Testis (tissue), 3 donors: ENCODE results near the gene MEGF6. TPM values are rescaled to one million over a fixed set of nuclear protein-coding genes. Genes with fewer than 3 reads are reported as not detected.
A peak's percentile ranks its signal among the peaks of the same experiment; 100 is the strongest.

ENCODE experiments used
- DNase-seq: peaks from one replicate; pipeline ENCODE4 v3.0.0-alpha.2; 2019
- H3K27ac ChIP-seq, 2 donors: fragments of 200-600 bp; sonication (generic); one replicate each; pipeline ENCODE4 v1.5.1; 2019
- H3K27me3 ChIP-seq: fragments of 200-600 bp; sonication (generic); one replicate; pipeline ENCODE4 v1.5.1; 2019
- H3K36me3 ChIP-seq: fragments of 200-600 bp; sonication (generic); one replicate; pipeline ENCODE4 v1.5.1; 2017; ENCODE audit warnings: low read depth; ENCODE audit errors: missing control alignments
- H3K4me1 ChIP-seq: fragments of 200-600 bp; sonication (generic); one replicate; pipeline ENCODE4 v1.5.1; 2019
- H3K4me3 ChIP-seq, 2 donors: fragments of 200-600 bp; sonication (generic); one replicate each; pipeline ENCODE4 v1.5.1; 2017 to 2019
- H3K9me3 ChIP-seq: fragments of 200-600 bp; sonication (generic); one replicate; pipeline ENCODE4 v1.5.1; 2017
- POLR2A ChIP-seq: fragments of 450-650 bp; IDR thresholded peaks from one replicate; pipeline ENCODE4 v1.6.1; 2017; ENCODE audit warnings: antibody characterized with exemption, mild to moderate bottlenecking, moderate library complexity
- WGBS, 2 donors: methylation state at CpG; one replicate each; pipeline ENCODE4 v1.1.5; 2018; 5-methylcytosine and 5-hydroxymethylcytosine counted together
- intact Hi-C: fragments of 100-400 bp; cut with DNase I; formaldehyde crosslinking; loops from one replicate; pipeline ENCODE4 v1.15.1; 2023; ENCODE audit warnings: low total_unique reads
- polyA plus RNA-seq: library from polyadenylated mRNA; stranded (reverse); fragments of 350-450 nt; fragmentation: Illumina TruSeq; extraction: RNeasy Lipid Tissue Mini Kit (QIAGEN cat#74804); gene quantifications from one replicate; pipeline ENCODE4 v1.2.3, GENCODE V29; 2014; ENCODE audit warnings: low read depth, low replicate concordance; ENCODE audit not compliant: insufficient read depth
- total RNA-seq, 2 donors: library from RNA; depleted of rRNA; stranded (reverse); fragments of >200 nt; gene quantifications; one replicate each; pipeline ENCODE4 v1.2.3, GENCODE V29; 2016
- TF ChIP-seq, protein P1 (sequence below), 3 experiments: fragments of 450-650 bp in 2 of 3; fragments of 200-600 bp in 1 of 3; sonication (generic) in 1 of 3; IDR thresholded peaks; one replicate each; pipeline ENCODE4 v1.5.1; 2016 to 2019; ENCODE audit warnings: antibody characterized with exemption in 3 of 3, mild to moderate bottlenecking in 2 of 3, moderate library complexity in 1 of 3

The MEGF6 gene
- total and polyA plus RNA-seq, 3 donors from 2014 or later: 9.0 to 26.4 (median 16.1) TPM

DNA sequence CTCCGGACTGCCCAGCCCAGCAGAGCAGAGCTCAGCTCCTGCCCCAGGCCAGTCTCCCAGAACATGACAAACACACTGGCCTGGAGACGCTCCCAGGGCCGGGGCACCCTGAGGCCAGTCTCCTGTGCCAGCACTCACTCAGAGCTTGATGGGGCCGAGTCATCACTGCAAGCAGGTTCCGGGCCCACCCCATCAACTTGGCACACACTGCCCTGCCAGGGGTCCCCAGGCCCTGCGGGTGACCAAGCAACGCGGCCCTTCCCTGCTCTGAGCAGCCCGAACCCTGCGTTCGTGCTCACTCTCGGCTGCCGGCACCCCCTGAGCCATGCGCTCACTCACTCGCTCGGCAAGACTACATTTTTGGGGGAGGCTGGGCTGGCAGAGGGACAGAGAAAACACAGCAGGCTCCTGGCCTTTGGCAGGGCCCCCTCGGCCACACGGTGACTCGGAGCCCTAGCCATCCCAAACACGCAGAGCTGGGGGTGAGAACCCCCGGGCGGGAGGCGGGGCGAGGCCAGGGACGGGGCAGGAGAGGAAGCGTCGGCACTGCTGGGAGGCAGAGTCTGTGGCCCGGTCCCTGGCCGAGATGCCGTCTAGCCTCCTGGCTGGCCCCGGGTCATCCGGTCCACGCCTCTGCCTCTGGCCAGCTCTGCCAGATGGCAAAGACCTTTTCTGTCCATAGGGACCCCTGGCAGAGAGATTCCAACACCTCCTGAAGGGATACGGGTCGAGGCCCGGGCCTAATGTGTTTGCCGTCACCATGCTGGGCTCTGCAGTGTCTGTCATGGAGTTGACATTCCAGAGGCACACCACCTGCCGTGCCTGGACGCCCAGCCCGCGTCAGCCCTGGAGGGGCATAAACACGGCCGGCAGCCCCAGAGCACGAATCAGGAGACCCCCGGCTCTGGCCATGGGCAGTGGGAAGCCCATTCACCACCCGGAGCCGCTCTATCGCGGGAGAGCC is 68.0 kb downstream of the MEGF6 start:
- no peak overlapping the region for H3K4me3 ChIP-seq
- peaks cover 38% of the 10 kb centered on the region for H3K4me1 ChIP-seq
- no peak for TF ChIP-seq POLR2A
- TF ChIP-seq, protein P1, sequence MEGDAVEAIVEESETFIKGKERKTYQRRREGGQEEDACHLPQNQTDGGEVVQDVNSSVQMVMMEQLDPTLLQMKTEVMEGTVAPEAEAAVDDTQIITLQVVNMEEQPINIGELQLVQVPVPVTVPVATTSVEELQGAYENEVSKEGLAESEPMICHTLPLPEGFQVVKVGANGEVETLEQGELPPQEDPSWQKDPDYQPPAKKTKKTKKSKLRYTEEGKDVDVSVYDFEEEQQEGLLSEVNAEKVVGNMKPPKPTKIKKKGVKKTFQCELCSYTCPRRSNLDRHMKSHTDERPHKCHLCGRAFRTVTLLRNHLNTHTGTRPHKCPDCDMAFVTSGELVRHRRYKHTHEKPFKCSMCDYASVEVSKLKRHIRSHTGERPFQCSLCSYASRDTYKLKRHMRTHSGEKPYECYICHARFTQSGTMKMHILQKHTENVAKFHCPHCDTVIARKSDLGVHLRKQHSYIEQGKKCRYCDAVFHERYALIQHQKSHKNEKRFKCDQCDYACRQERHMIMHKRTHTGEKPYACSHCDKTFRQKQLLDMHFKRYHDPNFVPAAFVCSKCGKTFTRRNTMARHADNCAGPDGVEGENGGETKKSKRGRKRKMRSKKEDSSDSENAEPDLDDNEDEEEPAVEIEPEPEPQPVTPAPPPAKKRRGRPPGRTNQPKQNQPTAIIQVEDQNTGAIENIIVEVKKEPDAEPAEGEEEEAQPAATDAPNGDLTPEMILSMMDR (IDR thresholded peaks at IDR 0.05): no peak
- intact Hi-C loops: no loop called here
- no peaks in the 10 kb centered on the region for H3K27me3 ChIP-seq
- peak; percentile 65 for DNase-seq
- no peaks in the 10 kb centered on the region for H3K36me3 ChIP-seq
- WGBS, 2 donors: 71 to 86% methylated on average over 27 to 48 of the region's 49 CpGs
- no peaks in the 10 kb centered on the region for H3K9me3 ChIP-seq
- H3K27ac ChIP-seq: no peak overlapping the region

DNA sequence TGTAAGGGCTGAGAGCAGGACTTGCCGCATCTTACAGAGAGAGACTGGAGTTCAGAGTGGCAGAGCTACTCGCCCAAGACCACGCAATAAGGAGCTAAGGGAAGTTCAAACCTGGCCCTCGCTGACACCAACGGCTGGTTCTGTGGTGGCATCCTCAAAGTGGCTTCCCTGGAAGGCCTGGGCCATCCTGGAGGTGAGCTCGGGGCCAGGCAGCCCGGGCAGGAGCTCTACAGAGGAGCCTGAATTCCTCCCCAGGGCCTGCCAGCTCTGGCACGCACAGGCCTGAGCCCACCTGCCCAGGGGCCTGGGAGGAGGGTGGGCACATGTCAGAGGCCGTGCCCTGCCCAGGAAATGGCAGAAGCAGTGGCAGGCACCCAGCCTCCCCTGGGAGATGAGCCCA is 68.6 kb downstream of the MEGF6 start:
- TF ChIP-seq, protein P1 (IDR thresholded peaks at IDR 0.05): no peak
- no peak for DNase-seq
- intact Hi-C loops: no loop called here
- H3K4me3 ChIP-seq: no peak overlapping the region
- no peak overlapping the region for H3K27ac ChIP-seq
- WGBS, 2 donors: 89 to 91% methylated on average over 5 to 8 of the region's 9 CpGs
- no peaks in the 10 kb centered on the region for H3K36me3 ChIP-seq
- H3K4me1 ChIP-seq: peaks cover 31% of the 10 kb centered on the region
- H3K27me3 ChIP-seq: no peaks in the 10 kb centered on the region
- H3K9me3 ChIP-seq: no peaks in the 10 kb centered on the region

- H3K27me3 ChIP-seq: no peaks in the 10 kb centered on the region
- TF ChIP-seq POLR2A: no peak
- peaks cover 24% of the 10 kb centered on the region for H3K4me1 ChIP-seq
- DNase-seq: peak; percentile 47
- WGBS, 2 donors: 57 to 62% methylated on average over 9 to 18 of the region's 18 CpGs
- no peaks in the 10 kb centered on the region for H3K36me3 ChIP-seq
- no peak overlapping the region for H3K4me3 ChIP-seq
- intact Hi-C loops: no loop called here
- no peak overlapping the region for H3K27ac ChIP-seq
- no peaks in the 10 kb centered on the region for H3K9me3 ChIP-seq
Observed at GRCh38 chr1:3541936-3542335, 69.4 kb downstream of the MEGF6 start.

DNA sequence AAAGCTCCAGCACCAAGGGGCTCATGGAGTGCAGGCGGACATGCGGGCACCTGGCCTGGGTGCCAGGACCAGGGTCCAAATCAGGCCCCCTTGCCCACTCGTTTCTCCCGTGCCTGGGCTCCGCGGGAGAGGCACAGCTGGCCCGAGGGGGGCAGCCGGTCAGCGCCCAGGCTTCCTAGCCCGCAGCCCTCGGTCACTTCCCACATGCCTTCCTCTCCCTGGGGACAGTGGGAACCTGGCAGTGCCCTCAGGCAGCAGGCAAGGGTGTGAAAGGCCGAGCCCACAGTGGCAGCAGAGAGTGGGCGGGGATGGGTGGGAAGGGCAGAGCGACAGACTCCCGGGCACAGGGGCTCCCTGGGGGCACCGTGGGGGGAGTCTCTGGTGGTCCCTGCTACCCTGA is 69.8 kb downstream of the MEGF6 start:
- Histone ChIP-seq H3K27ac (no peak overlapping the region), H3K36me3 (no peaks in the 10 kb centered on the region), H3K4me1 (peaks cover 23% of the 10 kb centered on the region), H3K4me3 (no peak overlapping the region), H3K9me3 (no peaks in the 10 kb centered on the region), H3K27me3 (no peaks in the 10 kb centered on the region)
- intact Hi-C loops: no loop called here
- no peak for DNase-seq
- WGBS, 2 donors: 85 to 92% methylated on average over 5 to 15 of the region's 16 CpGs
- TF ChIP-seq POLR2A: no peak
- TF ChIP-seq, protein P1 (IDR thresholded peaks at IDR 0.05): no peak

GRCh38 chr1:3540876-3541275 is 70.4 kb downstream of the MEGF6 start:
- peak overlapping the region in 1 of 2 donors; percentile 66 for H3K27ac ChIP-seq

More at GRCh38 chr1:3540876-3541275, 70.4 kb downstream of the MEGF6 start:
- intact Hi-C loops: no loop called here
- no peak overlapping the region for H3K4me3 ChIP-seq
- 94 to 97% methylated on average over 11 to 13 of the region's 13 CpGs for WGBS, 2 donors
- no peaks in the 10 kb centered on the region for H3K27me3 ChIP-seq
- H3K9me3 ChIP-seq: no peaks in the 10 kb centered on the region
- peaks cover 17% of the 10 kb centered on the region for H3K4me1 ChIP-seq
- TF ChIP-seq, protein P1 (IDR thresholded peaks at IDR 0.05): no peak
- no peak for TF ChIP-seq POLR2A
- no peak for DNase-seq
- no peaks in the 10 kb centered on the region for H3K36me3 ChIP-seq
